CD14-positive monocyte (primary cell): ENCODE data around the gene NXT1. TPM values are rescaled to one million over a fixed set of nuclear protein-coding genes. Genes with fewer than 3 reads are reported as not detected.

Experiments used
- DNase-seq, 3 donors: peaks; one replicate each; pipeline ENCODE4 v3.0.0-alpha.2; 2011 to 2022
- H2AFZ ChIP-seq: 2 replicates; pipeline ENCODE4 v1.6.0; 2012; ENCODE audit warnings: mild to moderate bottlenecking, low read depth, low read length, inconsistent platforms; ENCODE audit not compliant: insufficient read depth, poor library complexity, severe bottlenecking
- H3K27ac ChIP-seq, 2 donors: 1 replicate in 1 of 2; 2 replicates in 1 of 2; pipeline ENCODE4 v1.5.1; 2012 to 2013; ENCODE audit warnings: low read length in 2 of 2, control low read depth in 1 of 2, inconsistent platforms in 1 of 2, low read depth in 1 of 2, mild to moderate bottlenecking in 1 of 2
- H3K27me3 ChIP-seq, 2 donors: one replicate each; pipeline versions ENCODE4 v1.6.0 to v1.6.1; 2011 to 2013; ENCODE audit warnings: low read length in 2 of 2; ENCODE audit not compliant: control insufficient read depth in 2 of 2, insufficient read depth in 2 of 2
- H3K36me3 ChIP-seq, 2 donors: replicated peaks in 1 of 2; 1 replicate in 1 of 2; 2 replicates in 1 of 2; pipeline versions ENCODE4 v1.5.1 to v1.6.1; 2012 to 2013; ENCODE audit warnings: low read length in 2 of 2, control low read depth in 1 of 2, inconsistent platforms in 1 of 2, mild to moderate bottlenecking in 1 of 2; ENCODE audit not compliant: insufficient read depth in 2 of 2, control insufficient read depth in 1 of 2
- H3K4me1 ChIP-seq, 2 donors: 1 replicate in 1 of 2; 2 replicates in 1 of 2; pipeline versions ENCODE4 v1.5.1 to v1.6.1; 2012 to 2013; ENCODE audit warnings: low read length in 2 of 2, control low read depth in 1 of 2, inconsistent platforms in 1 of 2, mild to moderate bottlenecking in 1 of 2, moderate library complexity in 1 of 2; ENCODE audit not compliant: insufficient read depth in 2 of 2, control insufficient read depth in 1 of 2
- H3K4me2 ChIP-seq: replicated peaks from 2 replicates; pipeline ENCODE3; 2012; ENCODE audit warnings: low read length, moderate library complexity, mild to moderate bottlenecking; ENCODE audit not compliant: poor library complexity, severe bottlenecking; ENCODE audit errors: extremely low read depth
- H3K4me3 ChIP-seq, 3 experiments: fragments of 200-600 bp in 1 of 3; sonication (generic) in 1 of 3; replicated peaks in 1 of 3; 1 replicate in 2 of 3; 2 replicates in 1 of 3; pipeline ENCODE4 v1.5.1; 2011 to 2013; ENCODE audit warnings: low read length in 3 of 3, mild to moderate bottlenecking in 3 of 3, control low read depth in 2 of 3, low read depth in 2 of 3, inconsistent platforms in 1 of 3, moderate library complexity in 1 of 3
- H3K79me2 ChIP-seq: 2 replicates; pipeline ENCODE4 v1.6.0; 2012; ENCODE audit warnings: mild to moderate bottlenecking, control low read depth, inconsistent platforms, low read length, moderate library complexity; ENCODE audit not compliant: insufficient read depth
- H3K9ac ChIP-seq: 2 replicates; pipeline ENCODE4 v1.6.0; 2017; ENCODE audit warnings: low read length, mild to moderate bottlenecking; ENCODE audit not compliant: insufficient read depth, poor library complexity, severe bottlenecking
- H3K9me3 ChIP-seq, 2 donors: replicated peaks in 1 of 2; 1 replicate in 1 of 2; 2 replicates in 1 of 2; pipeline versions ENCODE4 v1.5.1 to v1.6.1; 2012 to 2013; ENCODE audit warnings: low read length in 2 of 2, control low read depth in 1 of 2; ENCODE audit not compliant: control insufficient read depth in 1 of 2, insufficient read depth in 1 of 2
- H4K20me1 ChIP-seq: 2 replicates; pipeline ENCODE4 v1.6.0; 2012; ENCODE audit warnings: mild to moderate bottlenecking, low read length, control low read depth, moderate library complexity; ENCODE audit not compliant: insufficient read depth
- H3K27ac Mint-ChIP-seq, 7 donors: one replicate each; pipeline ENCODE4 v1.8.0; 2020; ENCODE audit warnings: mild to moderate bottlenecking in 7 of 7, mixed read lengths in 7 of 7, moderate library complexity in 6 of 7, inconsistent platforms in 2 of 7
- H3K27me3 Mint-ChIP-seq, 3 donors: one replicate each; pipeline ENCODE4 v1.8.0; 2021 to 2022; ENCODE audit warnings: low read depth in 3 of 3, mild to moderate bottlenecking in 3 of 3, mixed read lengths in 3 of 3, moderate library complexity in 3 of 3, inconsistent platforms in 1 of 3
- H3K36me3 Mint-ChIP-seq, 2 donors: one replicate each; pipeline ENCODE4 v1.8.0; 2020; ENCODE audit warnings: mixed read lengths in 2 of 2, inconsistent platforms in 1 of 2, mild to moderate bottlenecking in 1 of 2
- H3K4me1 Mint-ChIP-seq: one replicate; pipeline ENCODE4 v1.8.0; 2020; ENCODE audit warnings: mild to moderate bottlenecking, mixed read lengths
- H3K4me3 Mint-ChIP-seq, 2 donors: one replicate each; pipeline ENCODE4 v1.8.0; 2020; ENCODE audit warnings: mild to moderate bottlenecking in 2 of 2, mixed read lengths in 2 of 2, moderate library complexity in 1 of 2
- H3K9me3 Mint-ChIP-seq, 7 donors: one replicate each; pipeline ENCODE4 v1.8.0; 2020 to 2022; ENCODE audit warnings: mixed read lengths in 7 of 7, mild to moderate bottlenecking in 6 of 7, moderate library complexity in 6 of 7, inconsistent platforms in 2 of 7
- CTCF ChIP-seq: fragments of 200-600 bp; IDR thresholded peaks from one replicate; pipeline ENCODE4 v1.8.0; 2022; ENCODE audit warnings: antibody characterized with exemption, mild to moderate bottlenecking
- WGBS: methylation state at CpG from one replicate; pipeline ENCODE4 v1.1.5; 2013; ENCODE audit warnings: missing lambda C conversion rate; ENCODE audit not compliant: insufficient coverage; 5-methylcytosine and 5-hydroxymethylcytosine counted together
- intact Hi-C, 2 donors: fragments of 100-400 bp; cut with micrococcal nuclease; formaldehyde crosslinking; loops; one replicate each; pipeline versions ENCODE4 v1.15.0 to v1.15.1; 2023
- polyA plus RNA-seq, 3 donors: library from polyadenylated mRNA; depleted of rRNA in 1 of 3; unstranded in 2 of 3; stranded (reverse) in 1 of 3; fragments of 300-500 nt in 2 of 3; fragments of >200 nt in 1 of 3; fragmentation: Illumina TruSeq in 2 of 3; gene quantifications; 1 replicate in 2 of 3; 2 replicates in 1 of 3; pipeline ENCODE4 v1.2.3, GENCODE V29; 2012 to 2021

NXT1 gene
- polyA plus RNA-seq, 3 donors: 37.8 to 140 (median 39.4) TPM

- no peaks in the 10 kb centered on the region for H3K79me2 ChIP-seq
- Mint-ChIP-seq H3K4me3 (no peak overlapping the region), H3K9me3 (peaks cover 0 to 2% (median 0%) of the 10 kb centered on the region in 7 donors), H3K27me3 (peaks cover 0 to 5% (median 0%) of the 10 kb centered on the region in 3 donors), H3K36me3 (no peaks in the 10 kb centered on the region), H3K27ac (no peak overlapping the region), H3K4me1 (peaks cover 2% of the 10 kb centered on the region)
- DNase-seq: no peak
- H3K27ac ChIP-seq: no peak overlapping the region
- H3K4me2 ChIP-seq: no peak overlapping the region
- no peaks in the 10 kb centered on the region for H3K27me3 ChIP-seq
- WGBS: 90% methylated on average over 13 of the region's 13 CpGs
- no peaks in the 10 kb centered on the region for H3K9me3 ChIP-seq
- H3K4me1 ChIP-seq: no peaks in the 10 kb centered on the region
- intact Hi-C loops: loop anchor here (5.0 to 10.0 kb wide), 6 partner anchors 65 to 1003 kb away; no protein-coding TSS in a partner anchor
- H2AFZ ChIP-seq: no peak overlapping the region
- TF ChIP-seq CTCF: no peak
- H3K4me3 ChIP-seq: no peak overlapping the region
- no peak overlapping the region for H3K9ac ChIP-seq
- H4K20me1 ChIP-seq: no peaks in the 10 kb centered on the region
- no peaks in the 10 kb centered on the region for H3K36me3 ChIP-seq
Observed at GRCh38 chr20:23339986-23340385, 10.6 kb upstream of the NXT1 start.

- Histone ChIP-seq H3K4me3 (no peak overlapping the region), H3K27me3 (no peaks in the 10 kb centered on the region), H3K36me3 (no peaks in the 10 kb centered on the region), H2AFZ (no peak overlapping the region), H3K27ac (no peak overlapping the region), H4K20me1 (no peaks in the 10 kb centered on the region), H3K4me2 (no peak overlapping the region), H3K4me1 (no peaks in the 10 kb centered on the region), H3K9ac (no peak overlapping the region), H3K9me3 (no peaks in the 10 kb centered on the region), H3K79me2 (no peaks in the 10 kb centered on the region)
- peak; percentile 80 for TF ChIP-seq CTCF
- Mint-ChIP-seq H3K4me1 (peaks cover 2% of the 10 kb centered on the region), H3K9me3 (peaks cover 0 to 2% (median 0%) of the 10 kb centered on the region in 7 donors), H3K27me3 (peaks cover 0 to 5% (median 0%) of the 10 kb centered on the region in 3 donors), H3K27ac (no peak overlapping the region), H3K36me3 (no peaks in the 10 kb centered on the region), H3K4me3 (peak overlapping the region in 1 of 2 donors; percentile 26)
- DNase-seq: peak; percentile 30 to 58 (median 42)
- intact Hi-C loops: loop anchor here (5.0 to 10.0 kb wide), 6 partner anchors 64 to 1003 kb away; no protein-coding TSS in a partner anchor
- WGBS: 48% methylated on average over 9 of the region's 9 CpGs
Observed at GRCh38 chr20:23340524-23340923, 10.1 kb upstream of the NXT1 start.
